Stimulated activated CD8-positive, alpha-beta memory T cell treated with anti-CD3 and anti-CD28 coated beads, Interleukin-12 subunit alpha, Interleukin-12 subunit beta, amount 100 ng/mL, for 1 hour (primary cell): ENCODE results near the gene PPP2R3B.
"Not testable (repeated sequence)": the region's sequence is repeated elsewhere in the genome, so short reads cannot be mapped to it uniquely, and the experiment has no call there.

Source experiments
- DNase-seq: peaks from one replicate; pipeline ENCODE4 v3.0.0-alpha.2; 2020; ENCODE audit warnings: low read depth

PPP2R3B gene

GRCh38 chrX:405149-405548 is 18.4 kb upstream of the PPP2R3B start:
- no peak for DNase-seq

- no peak for DNase-seq
Observed at GRCh38 chrX:404656-405055, 17.9 kb upstream of the PPP2R3B start.

GRCh38 chrX:402857-403256 is 16.1 kb upstream of the PPP2R3B start:
- no peak for DNase-seq

- DNase-seq = no peak
Observed at GRCh38 chrX:400258-400657, 13.6 kb upstream of the PPP2R3B start.

- DNase-seq = no peak
Observed at GRCh38 chrX:397575-397974, 10.9 kb upstream of the PPP2R3B start.

GRCh38 chrX:394830-395229 is 8.1 kb upstream of the PPP2R3B start:
- DNase-seq = no peak

- no peak for DNase-seq
Observed at GRCh38 chrX:392575-392846, 5.8 kb upstream of the PPP2R3B start.

GRCh38 chrX:391717-392574 is 5.2 kb upstream of the PPP2R3B start:
- no peak for DNase-seq

- no peak for DNase-seq
Observed at GRCh38 chrX:390459-390858, 3.8 kb upstream of the PPP2R3B start.

- no peak for DNase-seq
Observed at GRCh38 chrX:389021-389441, 2.3 kb upstream of the PPP2R3B start.

GRCh38 chrX:387729-388128 is 1.0 kb upstream of the PPP2R3B start:
- no peak for DNase-seq

GRCh38 chrX:386239-386767 is 404 bp downstream of the PPP2R3B start:
- DNase-seq = no peak

GRCh38 chrX:385736-386135 is 971 bp downstream of the PPP2R3B start:
- not testable (repeated sequence) for DNase-seq

GRCh38 chrX:384861-385260 is 1.8 kb downstream of the PPP2R3B start:
- DNase-seq = no peak

- DNase-seq = no peak
Observed at GRCh38 chrX:378443-378842, 8.3 kb downstream of the PPP2R3B start.

GRCh38 chrX:376206-376605 is 10.5 kb downstream of the PPP2R3B start:
- DNase-seq = not testable (repeated sequence)

- no peak for DNase-seq
Observed at GRCh38 chrX:375181-376036, 11.3 kb downstream of the PPP2R3B start.

GRCh38 chrX:374596-374995 is 12.1 kb downstream of the PPP2R3B start:
- DNase-seq = no peak

- no peak for DNase-seq
Observed at GRCh38 chrX:373641-374471, 12.9 kb downstream of the PPP2R3B start.

GRCh38 chrX:372856-373640 is 13.7 kb downstream of the PPP2R3B start:
- no peak for DNase-seq

GRCh38 chrX:371907-372306 is 14.8 kb downstream of the PPP2R3B start:
- no peak for DNase-seq
